Left renal pelvis (tissue), 4 donors: ENCODE data around the gene YBX1. TPM values are rescaled to one million over a fixed set of nuclear protein-coding genes. Genes with fewer than 3 reads are reported as not detected.
"Not testable (repeated sequence)": the region's sequence is repeated elsewhere in the genome, so short reads cannot be mapped to it uniquely, and the experiment has no call there.

Source experiments
- DNase-seq, 4 donors: peaks; one replicate each; pipeline ENCODE4 v3.0.0-alpha.2; 2013; ENCODE audit warnings: low read depth in 4 of 4, low spot score in 3 of 4
- polyA plus RNA-seq, 4 donors: library from polyadenylated mRNA; unstranded; fragments of 120-200 nt; gene quantifications; one replicate each; pipeline ENCODE4 v1.2.1, GENCODE V29; 2013; ENCODE audit not compliant: insufficient read length in 4 of 4

Gene YBX1
- polyA plus RNA-seq, 4 donors, result 471 to 693 (median 629) TPM

- DNase-seq, result no peak
These were observed 4.2 kb downstream of the YBX1 start for GRCh38 chr1:42686418-42686817.

DNA sequence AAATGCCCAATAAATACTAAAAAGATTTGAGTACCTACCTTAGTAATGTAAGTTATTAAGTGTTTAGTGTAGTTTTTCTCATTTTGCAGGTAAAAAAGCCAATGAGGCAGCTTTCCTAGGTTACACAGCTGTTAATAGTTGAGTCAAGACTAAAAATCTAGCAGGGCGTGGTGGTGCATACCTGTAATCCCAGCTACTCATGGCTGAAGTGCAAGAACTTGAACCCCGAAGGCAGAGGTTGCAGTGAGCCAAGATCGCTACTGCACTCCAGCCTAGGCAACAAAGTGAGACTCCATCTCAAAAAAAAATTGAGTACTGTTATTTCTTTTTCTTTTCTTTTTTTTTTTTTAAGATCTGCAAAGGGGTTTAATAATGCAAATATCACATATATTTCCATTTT is 7.7 kb downstream of the YBX1 start:
- DNase-seq, result no peak

DNA sequence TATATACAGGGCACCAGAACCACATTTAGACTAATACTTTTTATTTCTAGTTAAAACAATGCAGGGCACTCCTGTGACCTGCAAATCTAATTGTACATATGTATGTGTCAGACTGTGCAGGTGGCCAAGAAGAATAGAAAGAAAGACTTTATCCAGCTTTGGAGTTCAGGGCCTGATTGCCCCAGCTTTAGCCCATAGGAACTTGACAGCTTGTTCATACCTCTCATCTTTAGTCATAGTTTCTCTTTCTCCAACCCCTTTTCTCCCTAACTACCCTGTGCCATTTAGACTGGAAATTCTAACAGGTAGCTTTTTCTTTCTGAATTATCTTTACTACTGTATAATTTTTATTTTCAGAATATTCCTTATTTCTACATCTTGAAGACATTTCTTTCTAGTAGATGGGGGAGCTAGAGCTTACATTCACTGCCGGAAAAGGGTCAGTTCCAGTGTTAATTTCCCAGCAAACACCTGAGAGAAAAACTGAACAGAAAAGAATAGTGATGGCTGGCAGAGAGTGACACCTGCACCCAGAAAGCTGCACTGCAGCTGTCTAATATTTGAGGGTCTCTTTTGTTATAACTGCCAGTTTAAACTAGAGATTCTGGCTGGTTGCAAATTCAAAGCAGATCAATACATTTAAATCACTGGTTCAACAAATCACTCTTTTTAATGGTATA is 8.4 kb downstream of the YBX1 start:
- DNase-seq, result no peak

GRCh38 chr1:42691157-42691498 is 8.9 kb downstream of the YBX1 start:
- no peak for DNase-seq

GRCh38 chr1:42692461-42692860 is 10.2 kb downstream of the YBX1 start:
- no peak for DNase-seq

GRCh38 chr1:42692911-42693310 is 10.7 kb downstream of the YBX1 start:
- no peak for DNase-seq

GRCh38 chr1:42698081-42698813 is 16.0 kb downstream of the YBX1 start:
- DNase-seq, result no peak

DNA sequence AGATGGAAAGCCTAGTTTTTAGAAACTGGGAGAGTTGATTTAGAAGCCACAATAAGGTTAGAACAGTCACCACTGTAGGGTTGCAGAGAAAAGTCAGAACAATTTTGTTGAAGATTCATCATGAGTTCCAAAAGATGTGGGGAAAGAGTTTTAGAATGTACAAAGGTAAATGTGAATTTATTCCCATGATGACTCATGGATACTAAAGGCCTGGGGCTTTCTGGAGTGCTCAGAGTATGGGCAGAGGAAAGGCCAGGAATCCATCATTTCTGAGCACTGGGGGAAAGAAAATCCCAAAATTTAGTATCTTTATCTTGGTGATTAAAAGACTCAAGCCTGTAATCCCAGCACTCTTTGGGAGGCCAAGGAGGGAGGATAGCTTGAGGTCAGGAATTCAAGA is 17.8 kb downstream of the YBX1 start:
- no peak for DNase-seq

DNA sequence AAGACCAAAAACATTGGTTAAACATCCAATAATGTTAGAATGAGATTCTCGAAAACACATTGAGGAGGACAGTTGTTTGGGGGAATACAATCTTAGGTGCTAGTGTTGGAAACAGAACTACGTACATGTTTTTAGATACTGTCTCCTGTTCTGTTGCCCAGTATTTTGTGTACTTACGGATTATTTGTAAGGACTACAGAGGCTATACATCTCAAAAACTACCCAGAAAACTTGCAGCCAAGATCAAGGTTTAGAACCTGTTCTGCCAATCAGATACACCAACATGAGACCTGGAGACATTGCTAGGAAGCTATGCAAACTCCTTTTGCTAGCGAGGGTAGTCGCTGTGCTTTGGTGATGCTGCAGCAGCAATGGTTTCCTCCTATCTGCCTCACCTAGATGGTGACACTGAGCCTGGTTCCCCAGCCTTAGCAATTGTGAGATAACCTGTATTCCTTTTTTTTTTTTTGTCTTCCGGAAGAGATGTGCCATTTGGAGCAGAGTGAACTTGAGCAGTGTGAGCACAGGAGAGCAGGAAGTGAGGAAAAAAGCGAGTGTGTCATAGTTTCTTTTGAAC is 21.8 kb downstream of the YBX1 start:
- no peak for DNase-seq

DNA sequence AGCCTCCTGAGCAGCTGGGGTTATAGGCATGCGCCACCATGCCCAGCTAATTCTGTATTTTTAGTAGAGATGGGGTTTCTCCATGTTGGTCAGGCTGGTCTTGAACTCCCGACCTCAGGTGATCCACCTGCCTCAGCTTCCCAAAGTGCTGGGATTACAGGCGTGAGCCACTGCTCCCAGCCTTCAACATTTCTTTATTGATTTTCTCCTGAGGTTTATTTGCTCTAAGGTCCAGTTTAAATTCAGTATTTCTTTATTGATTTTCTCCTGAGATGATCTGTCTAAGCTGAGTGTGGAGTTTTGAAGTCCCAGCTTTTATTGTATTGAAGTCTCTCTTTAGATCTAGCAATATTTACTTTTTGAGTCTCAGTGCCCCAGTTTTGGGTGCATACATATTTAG is 30.6 kb downstream of the YBX1 start:
- not testable (repeated sequence) for DNase-seq

DNA sequence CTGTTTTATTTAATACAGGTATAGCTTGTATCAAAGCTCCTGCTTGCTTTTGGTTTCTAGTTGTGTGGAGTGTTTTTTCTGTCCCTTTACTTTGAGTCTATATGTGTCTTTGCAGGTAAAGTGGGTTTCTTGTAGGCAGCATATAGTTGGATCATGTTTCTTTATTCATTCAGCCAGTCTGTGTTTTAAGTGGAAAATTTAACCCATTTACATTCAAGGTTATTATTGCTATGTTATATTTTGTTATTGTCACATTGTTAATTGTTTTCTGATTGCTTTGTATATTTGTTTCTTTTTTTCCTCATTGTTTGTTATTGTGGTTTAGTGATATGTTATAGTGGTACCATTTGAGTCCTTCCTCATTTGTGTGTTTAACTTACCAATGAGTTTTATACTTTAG is 31.1 kb downstream of the YBX1 start:
- DNase-seq, result no peak

- not testable (repeated sequence) for DNase-seq
These were observed 32.2 kb downstream of the YBX1 start for GRCh38 chr1:42714441-42714840.

DNA sequence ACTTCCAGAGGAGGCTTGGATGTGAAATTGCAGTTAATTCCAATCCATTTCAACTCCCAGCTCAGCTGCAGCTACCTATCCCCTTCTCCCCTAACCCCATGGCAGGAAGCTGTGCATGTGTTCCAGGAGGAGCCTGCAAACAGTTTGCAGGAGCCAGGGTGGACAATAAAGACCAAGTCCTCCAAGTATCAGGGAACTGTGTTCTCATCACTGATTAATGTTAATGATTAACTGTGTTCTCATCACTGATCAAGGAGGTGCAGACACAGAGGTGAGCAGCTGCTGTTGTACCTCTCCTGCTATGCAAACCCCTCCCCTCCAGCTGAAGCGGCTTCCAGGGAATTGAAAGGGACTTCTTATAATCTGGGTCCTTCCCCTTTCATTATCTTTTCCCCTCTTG is 38.6 kb downstream of the YBX1 start:
- DNase-seq, result no peak

- no peak for DNase-seq
These were observed 39.7 kb downstream of the YBX1 start for GRCh38 chr1:42721926-42722325.

GRCh38 chr1:42722403-42722802 is 40.2 kb downstream of the YBX1 start:
- not testable (repeated sequence) for DNase-seq

GRCh38 chr1:42723511-42723910 is 41.3 kb downstream of the YBX1 start:
- no peak for DNase-seq

- not testable (repeated sequence) for DNase-seq
These were observed 43.6 kb downstream of the YBX1 start for GRCh38 chr1:42725820-42726219.

GRCh38 chr1:42730002-42730401 is 47.8 kb downstream of the YBX1 start:
- no peak for DNase-seq

GRCh38 chr1:42730988-42731387 is 48.8 kb downstream of the YBX1 start:
- no peak for DNase-seq

- DNase-seq, result no peak
These were observed 49.4 kb downstream of the YBX1 start for GRCh38 chr1:42731585-42731984.

- DNase-seq, result no peak
These were observed 50.0 kb downstream of the YBX1 start for GRCh38 chr1:42732126-42732680.
